GM21526 (cell line): Measurements from ENCODE around the gene AFG1L.
"Not testable (repeated sequence)": the region's sequence is repeated elsewhere in the genome, so short reads cannot be mapped to it uniquely, and the experiment has no call there.

Experiments used
- ATAC-seq: cut with Tn5 transposase; IDR thresholded peaks from one replicate; pipeline ENCODE4 v1.9.1; 2021; ENCODE audit warnings: moderate library complexity; ENCODE audit not compliant: unreplicated experiment, low FRiP score

The AFG1L gene

DNA sequence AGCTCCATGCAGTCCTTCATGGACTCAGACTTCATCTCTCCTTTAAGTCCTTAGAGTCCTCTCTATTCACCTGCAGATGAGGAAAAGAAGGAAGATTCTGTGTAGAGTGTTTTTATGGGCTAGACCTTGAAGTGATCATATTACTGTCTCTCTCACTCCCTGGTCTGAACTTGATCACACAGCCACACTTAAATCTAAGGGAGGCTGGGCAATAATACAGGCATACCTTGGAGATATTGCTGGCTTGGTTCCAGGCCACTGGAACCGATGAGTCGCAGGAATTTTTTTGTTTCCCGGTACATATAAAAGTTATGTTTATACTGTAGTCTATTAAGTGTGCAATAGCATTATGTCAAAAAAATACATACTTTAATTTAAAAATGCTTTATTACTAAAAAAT is 206.7 kb downstream of the AFG1L start:
- ATAC-seq: no peak

DNA sequence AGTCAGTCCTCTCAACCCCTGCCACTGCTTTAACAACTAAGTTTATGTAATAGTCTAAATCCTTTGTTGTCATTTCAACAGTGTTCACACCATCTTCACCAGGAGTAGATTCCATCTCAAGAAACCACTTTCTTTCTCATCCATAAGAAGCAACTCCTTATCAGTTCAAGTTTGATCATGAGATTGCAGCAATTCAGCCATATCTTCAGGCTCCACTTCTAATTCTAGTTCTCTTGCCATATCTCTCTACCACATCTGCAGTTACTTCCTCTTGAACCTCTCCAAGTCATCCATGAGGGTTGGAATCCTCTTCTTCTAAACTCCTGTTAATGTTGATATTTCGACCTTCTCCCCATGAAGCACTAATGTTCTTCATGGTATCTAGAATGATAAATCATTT is 208.0 kb downstream of the AFG1L start:
- no peak for ATAC-seq

DNA sequence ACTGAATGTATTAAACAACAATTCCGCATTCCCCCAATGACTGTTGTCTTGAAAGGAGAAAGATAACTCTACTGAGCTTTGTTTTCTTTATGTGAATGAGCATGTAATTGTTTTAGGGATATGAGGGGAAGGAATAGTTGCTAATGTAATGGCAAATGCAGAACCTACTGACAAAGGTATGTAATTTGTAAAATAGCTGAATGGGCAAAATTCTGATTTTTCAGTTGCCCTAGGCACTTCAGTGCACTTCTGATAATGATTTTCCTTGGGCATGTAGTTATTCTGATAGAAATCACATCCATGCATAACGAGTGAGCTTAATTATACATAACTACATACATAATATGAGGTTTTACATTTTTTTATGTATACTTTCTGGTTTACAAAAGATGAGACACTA is 212.5 kb downstream of the AFG1L start:
- no peak for ATAC-seq

DNA sequence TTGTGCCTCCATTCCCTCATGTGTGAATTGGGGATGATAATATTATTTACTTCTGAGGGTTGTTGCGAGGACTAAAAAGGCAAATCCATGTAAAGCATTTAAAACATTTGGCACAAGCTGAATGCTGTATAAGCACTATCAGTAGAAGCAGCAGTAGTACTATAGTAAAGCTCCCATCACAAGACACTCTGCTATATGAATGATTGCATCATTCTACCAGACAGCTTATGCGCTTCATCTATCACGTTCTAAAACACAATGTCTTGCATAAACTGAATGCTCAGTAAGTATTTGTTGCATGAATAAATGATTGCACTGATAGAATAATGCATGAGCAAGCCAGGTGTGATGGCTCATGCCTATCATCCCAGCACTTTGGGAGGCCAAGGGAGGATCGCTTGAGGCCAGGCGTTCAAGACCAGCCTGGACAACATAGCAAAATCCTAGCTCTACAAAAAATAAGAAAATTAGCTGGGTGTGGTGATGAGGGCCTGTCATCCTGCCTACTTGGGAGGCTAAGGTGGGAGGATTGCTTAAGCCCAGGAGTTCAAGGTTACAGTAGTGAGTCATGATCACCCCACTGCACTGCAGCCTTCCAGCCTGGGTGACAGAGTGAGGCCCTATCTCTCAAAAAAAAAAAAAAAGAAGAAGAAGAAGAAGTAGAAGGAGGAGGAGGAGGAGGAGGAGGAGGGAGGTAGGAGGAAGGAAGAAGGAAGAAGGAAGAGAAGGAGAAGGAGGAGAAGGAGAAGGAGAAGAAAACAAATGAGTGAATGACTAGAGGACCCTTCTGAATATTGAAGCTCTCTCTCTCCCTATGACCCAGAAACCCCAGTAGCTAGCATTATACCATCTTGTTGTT is 215.8 kb downstream of the AFG1L start:
- ATAC-seq: no peak

DNA sequence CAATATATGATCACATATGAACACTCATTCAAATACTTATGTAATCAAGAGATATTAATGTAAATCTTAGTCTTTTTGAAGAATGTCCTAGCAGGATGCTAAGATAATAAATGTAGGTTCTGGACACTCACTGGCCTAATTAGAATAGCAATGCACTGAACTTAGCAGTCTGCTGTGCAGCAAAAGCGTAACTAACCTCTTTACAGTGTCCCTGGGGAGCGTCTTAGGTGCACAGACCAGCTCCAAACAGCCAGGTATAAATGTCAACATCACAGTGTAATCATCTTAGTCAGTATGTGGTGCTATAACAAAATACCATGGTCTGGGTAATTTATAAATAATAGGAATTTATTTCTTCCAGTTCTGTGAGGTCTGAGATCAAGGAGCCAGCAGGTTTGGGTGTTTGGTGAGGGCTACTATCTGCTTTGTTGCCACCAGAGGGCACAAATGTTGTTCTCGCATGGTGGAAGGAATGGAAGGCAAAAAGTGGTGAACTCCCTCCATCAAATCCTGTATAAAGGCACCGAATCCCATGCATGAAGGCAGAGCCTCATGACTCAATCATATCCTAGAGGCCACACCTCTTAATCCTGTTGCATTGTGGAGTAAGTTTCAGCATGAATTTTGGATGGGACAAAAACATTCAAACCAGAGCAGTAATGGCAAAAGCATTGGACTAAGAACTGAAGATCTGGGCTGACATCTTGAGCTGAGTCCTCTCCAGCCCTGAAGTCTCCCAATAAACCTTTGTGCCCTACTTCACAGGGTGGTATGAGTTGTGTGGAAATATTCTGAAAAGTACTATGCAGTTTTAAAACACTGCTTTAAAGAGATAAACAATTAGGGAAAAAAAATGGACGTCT is 224.1 kb downstream of the AFG1L start:
- no peak for ATAC-seq

DNA sequence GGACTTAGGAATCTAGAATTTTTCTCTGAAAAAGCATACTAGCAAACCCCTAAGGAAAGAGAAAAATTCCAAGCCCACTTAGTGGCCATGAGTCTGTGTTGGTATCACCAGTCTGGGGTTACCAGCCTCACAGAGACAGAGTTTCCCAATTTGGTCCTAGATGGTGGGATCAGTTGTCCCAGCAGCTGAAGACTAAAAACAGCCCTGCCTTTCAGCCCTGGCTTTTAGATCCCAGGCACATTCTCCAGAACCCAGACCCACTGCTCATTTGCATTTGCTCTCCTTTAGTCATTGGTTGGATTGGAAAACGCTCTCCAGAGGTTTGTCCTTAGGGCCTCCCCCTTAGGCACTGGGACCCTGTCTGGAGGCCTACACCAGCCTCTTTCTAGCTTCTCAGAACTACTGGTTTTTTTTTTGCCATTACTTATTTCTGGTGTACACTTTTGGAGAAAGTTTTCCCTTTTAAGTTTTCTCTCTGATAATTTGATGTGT is 226.8 kb downstream of the AFG1L start:
- ATAC-seq: no peak

DNA sequence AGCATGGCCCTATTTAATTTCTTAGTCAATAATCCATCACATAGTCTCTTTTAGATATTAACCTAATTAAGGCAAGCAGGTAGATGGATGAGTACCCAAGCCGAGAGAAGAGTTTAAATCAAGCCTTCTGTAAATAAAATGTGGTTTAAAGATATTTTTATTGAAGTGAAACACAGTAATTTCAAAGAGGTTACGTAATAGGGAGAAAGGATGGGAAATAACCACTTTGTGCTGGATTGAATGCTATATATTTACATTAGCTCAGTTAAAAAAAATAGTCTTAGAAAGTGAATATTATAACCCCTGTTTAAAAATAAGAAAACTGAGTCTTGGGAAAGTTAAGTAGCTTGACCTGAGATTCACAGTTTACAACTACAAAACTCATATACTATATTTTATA is 228.8 kb downstream of the AFG1L start:
- no peak for ATAC-seq

DNA sequence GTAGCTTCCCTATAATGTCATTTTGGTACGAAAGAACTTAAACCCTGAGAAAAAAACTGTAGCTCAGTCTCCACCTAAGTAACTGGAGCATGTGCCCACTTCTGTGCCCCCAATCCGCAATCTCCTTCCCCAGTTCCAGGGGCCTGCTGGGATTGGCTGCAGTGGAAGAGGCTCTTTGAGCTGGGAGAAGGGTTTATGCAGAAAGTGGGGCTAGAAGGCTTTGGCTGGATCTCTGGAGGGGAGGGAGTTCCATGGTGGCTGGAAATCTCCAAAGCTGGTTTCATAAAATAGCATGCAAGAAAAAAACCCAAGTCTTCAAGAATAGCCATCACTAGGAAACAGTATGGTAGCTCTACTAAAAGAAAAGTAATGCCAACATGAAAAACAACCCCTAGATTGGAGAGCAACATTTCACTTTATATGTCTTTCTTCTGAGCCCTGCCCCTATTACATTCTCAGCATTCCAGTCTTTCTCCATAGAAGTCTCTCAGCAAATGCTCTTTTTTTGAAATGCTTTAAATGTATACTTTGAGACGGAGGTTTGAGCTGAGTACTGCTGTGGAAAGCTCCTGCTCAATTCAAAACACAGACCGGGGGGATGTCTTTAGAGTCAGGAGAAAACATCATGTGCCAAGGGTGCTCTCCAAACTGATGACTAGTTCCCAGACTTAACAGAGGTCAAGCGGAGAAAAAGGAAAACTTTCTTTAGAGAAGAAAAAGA is 229.8 kb downstream of the AFG1L start:
- no peak for ATAC-seq

DNA sequence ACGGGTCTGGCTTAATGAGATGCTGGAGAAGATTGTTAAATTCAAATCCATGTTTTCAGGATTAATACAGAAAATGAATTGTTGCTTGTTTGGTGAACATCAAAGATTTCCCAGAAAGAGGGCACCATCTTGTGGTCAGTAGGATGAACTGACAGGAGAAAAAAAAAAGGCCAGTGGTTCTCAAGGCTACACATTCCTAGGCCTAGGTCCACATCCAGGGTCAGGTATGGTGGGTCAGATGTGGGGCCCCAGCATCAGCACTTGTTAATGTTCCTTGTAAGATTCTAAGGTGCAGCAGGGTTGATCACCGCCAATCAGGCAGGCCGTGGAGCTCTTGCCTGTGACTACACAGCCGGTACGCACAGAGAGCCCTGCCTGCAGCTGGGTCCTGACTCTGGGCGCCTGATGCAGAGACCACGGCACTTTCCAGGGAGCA is 231.9 kb downstream of the AFG1L start:
- ATAC-seq: no peak

DNA sequence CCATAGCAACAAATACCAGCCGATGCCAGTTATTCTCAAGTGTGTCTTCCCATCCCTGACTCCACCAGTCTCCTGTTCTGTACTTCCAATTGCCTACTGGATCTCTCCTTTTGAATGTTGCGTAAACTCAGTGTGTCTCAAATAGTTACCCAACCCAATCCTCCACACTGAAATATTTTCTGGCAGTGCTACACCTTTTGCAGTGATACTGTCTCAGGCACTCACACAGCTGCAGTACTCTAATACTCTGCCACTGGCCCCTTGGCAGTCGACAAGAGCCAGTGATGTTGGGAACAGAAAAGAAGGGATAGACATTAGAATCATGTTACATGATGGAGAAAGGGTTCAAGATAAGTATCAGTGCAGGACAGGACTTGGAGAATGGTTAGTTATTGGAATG is 234.0 kb downstream of the AFG1L start:
- no peak for ATAC-seq

DNA sequence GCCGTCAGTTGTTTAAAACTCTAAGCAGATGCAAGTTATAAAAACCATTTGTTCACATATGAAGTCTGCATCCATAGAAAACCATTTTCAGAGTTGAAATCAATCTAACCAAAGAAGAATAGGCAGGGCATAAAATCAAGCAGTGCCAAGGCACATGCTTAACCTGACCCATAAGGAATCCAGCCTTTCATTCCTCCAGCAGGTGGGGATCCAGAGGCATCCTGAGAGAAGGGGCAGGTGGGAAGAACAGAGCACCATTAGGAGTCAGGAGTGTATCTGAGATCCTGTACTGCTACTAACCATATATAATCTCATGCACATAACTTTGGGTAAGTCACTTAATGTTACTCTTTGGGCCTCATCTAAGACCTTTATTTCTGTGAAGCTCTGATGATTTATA is 236.5 kb downstream of the AFG1L start:
- no peak for ATAC-seq

DNA sequence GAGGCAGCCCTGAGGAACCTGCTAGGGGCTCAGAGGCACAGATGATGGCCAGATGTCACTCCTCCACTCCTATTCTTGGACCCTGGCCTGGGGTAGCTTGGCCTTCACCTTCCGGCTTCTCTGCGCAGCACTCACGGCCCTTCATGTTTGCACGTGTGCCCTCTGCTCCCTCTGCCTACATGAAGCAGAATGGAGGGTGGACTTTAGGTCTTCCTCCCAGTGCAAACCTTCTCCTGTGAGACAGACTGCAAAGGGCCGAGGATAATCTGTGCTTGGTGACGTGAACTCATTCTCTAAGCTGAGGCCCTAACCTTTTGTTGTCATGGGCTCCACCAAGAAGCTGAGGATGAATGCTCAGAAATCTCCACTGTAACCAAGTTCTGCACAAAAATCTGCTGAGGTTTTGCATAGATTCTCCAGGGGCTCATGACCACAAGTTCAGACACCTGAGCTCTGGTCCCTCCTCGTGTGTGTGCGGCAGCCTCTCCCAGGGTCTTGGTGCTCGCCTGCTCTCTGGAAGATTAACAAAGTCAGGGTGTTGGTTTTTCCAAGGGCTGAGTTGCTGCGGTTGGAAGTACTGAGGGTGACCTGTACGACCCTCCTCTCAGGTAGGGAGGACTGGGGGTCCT is 240.4 kb downstream of the AFG1L start:
- no peak for ATAC-seq

DNA sequence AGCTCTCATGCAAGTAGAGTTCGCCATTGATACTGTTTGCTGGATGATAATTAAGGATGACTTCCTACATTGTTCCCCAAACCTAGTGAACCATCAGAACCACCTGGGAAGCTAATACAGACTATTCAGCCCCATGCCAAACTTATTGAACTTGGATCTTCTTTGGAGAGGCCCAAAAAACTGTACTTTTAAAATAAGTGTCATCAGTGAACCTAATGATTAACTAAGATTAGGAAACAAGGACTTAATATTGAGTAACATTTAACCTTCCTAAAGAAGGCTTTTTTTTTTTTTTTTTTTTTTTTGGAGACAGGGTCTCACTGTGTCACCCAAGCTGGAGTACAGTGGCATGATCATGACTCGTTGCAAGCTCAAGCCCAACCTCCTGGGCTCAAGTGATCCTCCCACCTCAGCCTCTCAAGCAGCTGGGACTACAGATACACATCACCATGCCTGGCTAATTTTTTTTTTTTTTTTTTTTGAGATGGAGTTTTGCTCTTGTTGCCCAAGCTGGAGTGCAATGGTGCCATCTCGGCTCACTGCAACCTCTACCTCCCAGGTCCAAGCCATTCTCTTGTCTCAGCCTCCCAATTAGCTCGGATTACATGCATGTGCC is 241.2 kb downstream of the AFG1L start:
- ATAC-seq: not testable (repeated sequence)

DNA sequence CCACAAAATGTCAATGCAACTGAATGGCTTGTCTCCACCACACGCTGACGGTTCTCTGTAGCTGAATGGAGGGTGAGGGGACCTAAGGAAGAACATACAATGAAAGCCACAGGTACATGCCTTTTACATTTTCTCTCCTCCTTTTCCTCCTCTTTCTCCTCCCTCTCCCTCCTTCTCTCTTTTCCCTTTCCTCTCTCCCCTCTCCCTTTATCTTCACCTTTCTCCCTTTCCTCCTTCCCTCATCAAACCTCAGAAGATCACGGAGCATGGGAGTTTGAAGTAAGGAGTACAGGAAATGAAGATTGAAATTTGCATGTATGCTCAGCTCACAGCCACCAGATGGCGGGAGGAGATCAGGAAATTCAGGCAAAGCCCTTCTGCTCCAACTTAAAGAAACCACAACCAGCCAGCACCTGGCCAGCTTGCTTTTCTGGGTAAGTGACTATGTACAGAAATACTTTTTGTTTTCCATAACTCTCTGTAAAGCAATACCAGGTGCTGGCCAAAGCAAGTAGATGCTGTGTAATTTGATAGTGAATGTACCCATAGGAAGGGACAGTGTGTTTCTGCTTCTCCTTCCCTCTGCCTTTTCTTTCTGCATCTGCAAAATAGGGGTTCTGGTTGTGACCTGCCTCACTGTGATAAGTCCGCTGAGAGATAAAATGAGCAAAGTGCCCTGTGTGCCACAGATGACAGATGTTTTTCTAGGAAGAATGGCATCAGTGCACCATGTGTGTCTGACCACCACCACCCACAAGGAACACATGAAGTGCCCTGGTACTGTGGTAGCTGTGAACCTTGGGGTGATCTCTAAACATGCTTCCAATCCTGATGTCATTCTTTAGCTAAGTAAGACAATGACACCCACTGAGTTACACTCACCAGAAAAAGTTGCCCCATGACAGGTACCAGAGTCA is 247.2 kb downstream of the AFG1L start:
- ATAC-seq: no peak

DNA sequence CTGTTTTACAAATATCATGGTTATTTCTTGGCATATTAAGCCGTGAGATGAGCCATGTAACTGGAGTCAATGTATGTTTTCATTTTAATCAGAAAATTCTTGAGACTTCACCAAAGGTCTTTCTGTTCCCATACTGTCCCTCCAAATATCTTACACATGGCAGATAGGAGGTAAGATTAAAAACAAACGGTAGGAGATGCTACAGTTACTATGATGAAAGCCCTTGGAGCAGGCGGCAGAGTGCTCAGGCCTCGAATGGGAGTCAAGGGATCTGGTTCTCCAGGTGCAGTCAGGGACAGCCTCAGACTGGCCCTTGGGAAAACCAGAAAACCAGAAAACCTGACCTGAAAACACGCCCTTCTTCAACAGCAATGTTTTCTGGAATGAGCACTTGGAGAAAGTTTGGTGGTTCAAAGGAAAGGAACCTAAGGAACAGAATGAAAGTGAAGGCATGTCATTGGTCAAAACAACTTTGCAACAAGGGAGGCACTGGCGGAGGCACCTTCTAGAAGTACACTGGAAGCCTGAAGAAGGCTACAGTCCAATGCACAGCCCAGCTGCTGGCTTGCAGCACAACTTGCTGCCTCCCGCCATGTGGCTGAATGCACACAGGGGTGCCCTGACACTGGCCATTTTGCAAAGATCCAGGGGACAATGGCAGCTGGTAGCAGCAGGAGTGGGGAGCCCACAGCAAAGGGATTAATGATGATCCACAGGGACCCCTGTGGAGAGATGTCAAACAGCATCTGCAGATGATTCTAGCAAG is 248.5 kb downstream of the AFG1L start:
- no peak for ATAC-seq

DNA sequence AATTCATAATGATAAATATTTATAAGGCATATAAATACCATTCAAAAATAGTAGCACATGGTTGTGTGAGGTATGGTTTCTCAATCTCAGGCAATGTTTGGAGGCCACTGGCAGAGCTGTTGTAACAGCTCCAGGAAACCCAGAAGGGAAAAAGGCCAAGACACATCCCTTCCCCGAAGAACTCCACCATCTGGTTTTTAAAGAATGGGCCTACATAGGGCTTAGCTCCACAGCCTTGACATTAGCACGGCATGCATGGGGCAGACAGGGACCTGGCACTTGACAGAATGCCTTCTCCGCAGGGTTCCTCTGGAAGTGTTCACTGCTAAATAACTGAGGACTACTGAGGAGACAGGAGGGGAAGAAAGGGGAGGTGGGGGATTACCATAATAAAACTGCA is 249.8 kb downstream of the AFG1L start:
- no peak for ATAC-seq

DNA sequence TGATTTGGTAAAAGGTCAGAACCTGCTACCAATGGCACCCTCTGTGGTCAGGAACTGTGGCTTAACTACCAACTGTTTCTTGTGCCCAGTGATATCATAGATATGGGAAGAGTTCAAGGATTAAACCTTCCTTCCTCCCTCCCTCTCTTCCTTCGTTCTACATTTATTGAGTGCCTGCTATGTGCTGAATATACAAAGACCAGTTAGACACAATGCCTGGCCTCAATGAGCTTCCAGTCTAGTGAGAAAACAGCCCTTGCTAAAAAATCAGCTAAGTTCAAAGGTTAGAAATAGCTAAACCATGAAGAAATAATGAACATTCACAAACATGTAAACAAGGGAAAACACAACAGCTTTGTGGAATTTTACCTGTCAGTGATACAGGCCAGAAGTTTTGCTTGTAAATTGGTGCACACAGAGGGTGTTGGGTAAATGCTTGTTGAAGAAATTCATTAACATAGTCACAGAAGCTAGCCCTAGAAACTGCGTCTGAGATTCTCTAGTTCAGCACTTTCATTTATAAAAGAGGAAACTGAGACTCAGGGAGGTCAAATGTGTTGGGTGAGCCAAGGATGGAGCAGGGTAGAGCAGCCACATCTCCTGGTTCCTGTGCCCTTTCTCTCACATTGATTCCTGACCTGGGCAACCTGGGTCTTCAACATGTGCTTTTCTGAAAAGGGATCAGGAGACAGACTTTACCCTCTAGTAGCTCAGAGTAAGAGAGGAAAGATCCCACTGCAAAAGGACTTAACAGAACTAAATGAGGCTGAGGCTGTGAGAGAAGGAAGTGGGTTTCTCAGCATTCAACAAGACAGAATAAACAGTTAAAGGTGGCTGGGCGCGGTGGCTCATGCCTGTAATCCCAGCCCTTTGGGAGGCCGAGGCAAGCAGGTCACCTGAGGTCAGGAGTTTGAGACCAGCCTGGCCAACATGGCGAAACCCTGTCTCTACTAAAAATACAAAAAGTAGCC is 251.5 kb downstream of the AFG1L start:
- no peak for ATAC-seq
